Fibroblast of skin of scalp (primary cell): Measurements from ENCODE around the gene OR5AS1. TPM values are rescaled to one million over a fixed set of nuclear protein-coding genes. Genes with fewer than 3 reads are reported as not detected.
"Not testable (repeated sequence)": the region's sequence is repeated elsewhere in the genome, so short reads cannot be mapped to it uniquely, and the experiment has no call there.

Experiments used
- DNase-seq: peaks from one replicate; pipeline ENCODE4 v3.0.0-alpha.2; 2013
- polyA plus RNA-seq, 2 experiments: library from polyadenylated mRNA; unstranded; fragments of 120-200 nt; gene quantifications; one replicate each; pipeline ENCODE4 v1.2.1, GENCODE V29; 2013; ENCODE audit not compliant: insufficient read length in 2 of 2

The OR5AS1 gene
- polyA plus RNA-seq (2013, experiment 1 of 2; ENCODE audit: insufficient read length) = not detected
- not detected for polyA plus RNA-seq (2013, experiment 2 of 2; ENCODE audit: insufficient read length)

DNA sequence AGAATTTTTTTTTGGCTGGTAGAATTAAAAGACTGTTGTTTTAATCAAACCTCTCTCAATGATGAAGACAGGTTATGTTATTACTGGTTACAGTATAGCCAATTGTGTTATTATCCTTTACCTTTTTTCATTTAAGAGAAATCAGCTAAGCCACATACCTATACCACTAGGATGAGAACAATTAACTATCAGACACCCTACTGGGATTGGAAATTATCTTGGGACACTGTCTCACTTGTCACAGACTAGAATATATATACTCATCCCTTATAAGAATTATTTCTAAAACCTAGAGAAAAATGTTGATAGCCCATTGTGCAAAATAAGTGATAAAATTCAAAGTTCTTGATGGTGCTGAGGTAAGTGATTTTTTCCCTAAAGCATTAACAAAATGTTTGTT lies at the start of gene OR5AS1:
TSS of gene OR5AS1 (plus strand) at position 301 of the 400 bp plus-strand sequence. CDS start 2,765 bp downstream, outside the sequence.
- DNase-seq = no peak

DNA sequence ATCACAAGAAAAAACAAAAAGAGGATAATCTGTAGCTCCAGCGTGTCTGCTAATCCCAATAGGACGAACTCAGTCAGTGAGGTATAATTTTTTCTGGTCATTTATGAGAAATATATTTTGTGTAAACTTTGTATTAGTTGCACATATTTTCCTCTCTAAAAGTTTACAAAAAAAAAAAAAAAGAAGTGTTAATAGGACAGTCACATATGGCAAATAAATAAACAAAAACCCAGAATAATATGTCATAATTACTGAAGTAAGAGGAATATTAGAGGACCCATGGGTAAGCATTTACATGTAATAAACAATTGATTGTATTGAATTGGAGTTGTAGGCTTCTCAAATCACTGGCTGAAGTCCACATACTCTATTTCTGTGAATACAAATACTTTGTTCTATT lies 32.9 kb upstream of the OR5AS1 start, which contains the start of gene OR5F1:
TSS of gene OR5F1 (minus strand) at position 101 of the 400 bp plus-strand sequence. CDS start at position 101, 0 bp downstream.
- DNase-seq = no peak

DNA sequence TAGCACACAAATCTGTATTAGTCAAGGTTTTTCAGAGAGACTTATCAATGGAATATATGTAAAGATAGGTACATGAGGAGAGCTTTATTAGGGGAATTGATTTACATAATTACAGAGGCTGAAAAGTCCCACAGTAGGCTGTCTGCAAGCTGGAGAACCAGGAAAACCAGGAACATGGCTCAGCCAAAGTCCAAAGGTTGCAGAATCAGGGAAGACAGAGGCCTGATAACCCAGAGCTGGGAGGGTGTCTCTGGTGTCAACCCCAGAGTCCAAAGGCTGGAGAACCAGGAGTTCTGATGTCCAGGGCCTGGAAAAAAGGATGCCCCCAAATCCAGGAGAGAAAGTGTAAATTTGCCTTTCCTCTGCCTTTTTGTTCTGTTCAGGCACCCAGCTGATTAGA lies 16.7 kb upstream of the OR5AS1 start:
- no peak for DNase-seq

DNA sequence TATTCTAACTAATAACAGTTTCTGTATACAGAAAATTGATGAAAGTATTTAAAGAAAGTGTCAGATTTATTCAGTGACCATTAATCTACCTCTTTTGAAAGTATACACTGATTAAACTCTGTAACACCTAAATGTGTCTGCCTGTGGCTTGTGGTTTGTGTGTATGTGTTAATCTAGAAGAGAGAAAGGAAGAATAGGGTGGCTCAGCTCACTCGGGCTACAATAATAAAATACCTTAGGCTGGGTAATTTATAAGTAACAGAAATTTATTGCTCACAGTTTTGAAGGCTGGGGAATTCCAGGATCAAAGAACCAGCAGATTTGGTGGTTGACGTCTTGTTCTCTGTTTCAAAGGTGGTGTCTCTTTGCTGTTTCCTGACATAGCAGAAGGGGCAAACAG lies 13.6 kb upstream of the OR5AS1 start:
- DNase-seq = no peak

DNA sequence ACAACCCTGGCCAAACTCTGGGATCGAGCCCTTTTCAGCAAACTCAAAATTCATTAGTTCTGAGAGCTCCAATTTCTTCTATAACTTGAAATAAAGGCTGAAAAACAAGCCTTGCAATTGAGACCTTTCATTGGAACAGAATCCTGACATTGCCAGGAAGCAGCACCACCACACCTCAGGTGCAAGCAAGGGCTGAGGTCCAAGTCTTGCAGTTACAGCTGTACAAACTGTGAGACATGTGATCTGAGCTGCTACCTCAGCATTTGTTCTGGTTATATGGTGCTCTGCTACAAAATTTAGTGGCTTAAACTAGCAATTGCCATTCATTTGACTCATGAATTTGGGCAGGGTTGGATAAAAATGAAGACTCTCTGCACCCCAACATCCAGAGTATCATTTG lies 18.1 kb downstream of the OR5AS1 start:
- DNase-seq = no peak

DNA sequence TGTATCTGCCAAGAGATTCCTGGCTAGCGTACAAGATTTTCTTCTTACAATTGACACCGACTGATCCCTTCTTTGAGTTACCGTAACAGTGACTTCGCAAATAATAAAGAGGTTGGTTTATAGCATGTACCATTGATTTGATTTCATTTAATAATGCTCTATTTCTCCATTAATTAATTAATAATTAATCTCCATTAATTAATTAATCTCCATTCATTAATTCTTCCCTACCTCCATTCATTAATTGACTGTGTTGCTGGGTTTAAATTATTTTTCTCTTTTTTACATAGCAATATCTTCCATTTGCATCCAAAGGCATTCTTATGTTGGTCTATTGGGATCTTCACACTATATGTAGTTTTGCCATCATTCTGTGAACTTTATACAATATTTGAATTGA lies 21.0 kb downstream of the OR5AS1 start:
- no peak for DNase-seq

DNA sequence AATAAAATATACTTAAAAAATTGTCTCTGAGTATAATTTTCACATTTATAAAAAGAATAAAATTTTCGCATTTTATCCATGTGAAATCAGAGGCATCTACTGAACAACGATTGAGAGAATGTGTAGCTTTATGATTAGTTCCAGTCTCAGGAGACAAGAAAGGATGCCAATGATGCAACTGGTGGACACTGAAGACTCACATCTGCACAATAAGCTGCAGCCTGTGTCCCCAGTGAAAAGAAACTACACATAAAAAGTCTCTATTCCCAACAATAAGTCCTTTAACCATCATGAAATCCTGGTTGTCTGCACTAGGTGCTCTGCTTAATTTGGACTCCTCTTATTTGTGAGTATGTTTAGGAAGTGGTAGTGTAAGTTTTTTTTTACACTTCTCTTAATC lies 22.0 kb downstream of the OR5AS1 start:
- DNase-seq = no peak

DNA sequence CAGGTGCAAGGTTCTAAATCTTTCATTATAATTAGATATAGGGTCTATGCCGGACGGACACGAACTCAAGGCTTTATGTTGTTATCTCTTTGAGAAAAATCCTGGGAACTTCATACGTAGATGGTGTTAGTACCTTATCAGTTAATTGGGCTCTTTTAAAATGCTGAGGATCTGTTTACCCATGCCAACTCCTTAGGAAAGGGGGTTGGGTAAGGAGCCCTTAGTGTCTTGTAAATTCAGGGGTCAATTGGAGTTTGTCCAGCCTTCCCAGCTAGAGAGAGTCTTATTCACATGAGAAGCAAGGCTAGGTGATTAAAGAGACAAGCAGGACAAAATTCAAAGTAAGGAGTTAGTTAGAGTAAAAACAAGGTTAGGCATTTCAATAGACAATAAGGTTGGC lies 28.9 kb downstream of the OR5AS1 start:
- DNase-seq = not testable (repeated sequence)

DNA sequence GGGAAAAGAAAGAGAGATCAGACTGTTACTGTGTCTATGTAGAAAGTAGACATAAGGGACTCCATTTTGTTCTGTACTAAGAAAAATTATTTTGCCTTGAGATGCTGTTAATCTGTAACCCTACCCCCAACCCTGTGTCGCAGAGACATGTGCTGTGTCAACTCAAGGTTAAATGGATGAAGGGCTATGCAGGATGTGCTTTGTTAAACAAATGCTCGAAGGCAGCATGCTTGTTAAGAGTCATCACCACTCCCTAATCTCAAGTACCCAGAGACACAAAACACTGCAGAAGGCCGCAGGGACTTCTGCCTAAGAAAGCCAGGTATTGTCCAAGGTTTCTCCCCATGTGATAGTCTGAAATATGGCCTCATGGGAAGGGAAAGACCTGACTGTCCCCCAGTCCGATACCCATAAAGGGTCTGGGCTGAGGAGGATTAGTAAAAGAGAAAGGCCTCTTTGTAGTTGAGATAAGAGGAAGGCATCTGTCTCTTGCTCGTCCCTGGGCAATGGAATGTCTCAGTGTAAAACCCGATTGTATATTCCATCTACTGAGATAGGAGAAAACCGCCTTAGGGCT lies 30.3 kb downstream of the OR5AS1 start:
- not testable (repeated sequence) for DNase-seq

DNA sequence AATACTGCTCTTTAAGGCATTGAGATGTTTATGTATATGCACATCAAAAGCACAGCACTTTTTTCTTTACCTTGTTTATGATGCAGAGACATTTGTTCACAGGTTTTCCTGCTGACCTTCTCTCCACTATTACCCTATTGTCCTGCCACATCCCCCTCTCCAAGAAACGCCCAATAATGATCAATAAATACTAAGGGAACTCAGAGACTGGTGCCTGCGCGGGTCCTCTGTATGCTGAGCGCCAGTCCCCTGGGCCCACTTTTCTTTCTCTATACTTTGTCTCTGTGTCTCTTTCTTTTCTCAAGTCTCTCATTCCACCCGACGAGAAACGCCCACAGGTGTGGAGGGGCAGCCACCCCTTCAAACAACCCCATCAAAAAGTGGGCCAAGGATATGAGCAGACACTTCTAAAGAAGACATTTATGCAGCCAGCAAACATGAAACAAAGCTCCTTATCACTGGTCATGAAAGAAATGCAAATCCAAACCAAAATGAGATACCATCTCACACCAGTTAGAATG lies 30.9 kb downstream of the OR5AS1 start:
- not testable (repeated sequence) for DNase-seq

DNA sequence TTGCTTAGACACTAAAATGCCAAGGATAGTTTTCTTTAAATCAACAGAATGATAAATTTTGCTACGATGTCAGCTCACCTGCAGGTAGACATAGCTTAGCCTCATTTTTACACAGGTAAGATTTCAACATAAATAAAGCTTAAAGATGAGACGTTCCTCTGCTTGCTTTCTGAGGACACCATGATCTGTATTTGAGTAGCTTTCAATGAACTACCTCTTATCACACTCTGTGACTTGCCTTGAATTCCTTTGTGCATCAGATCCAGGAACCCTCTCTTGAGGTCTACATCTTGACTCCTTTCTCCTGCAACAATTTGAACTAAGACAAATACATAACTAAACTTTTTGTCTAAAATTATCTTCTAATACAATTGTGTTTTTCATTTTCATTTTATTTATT lies 39.5 kb downstream of the OR5AS1 start:
- DNase-seq = no peak
